Heart right ventricle (tissue), 16 donors: ENCODE measurements around the gene EXOC6. TPM values are rescaled to one million over a fixed set of nuclear protein-coding genes. Genes with fewer than 3 reads are reported as not detected.
A peak's percentile ranks its signal among the peaks of the same experiment; 100 is the strongest.

Experiments
- ATAC-seq, 8 donors: fragments of 200-7000 bp; cut with Tn5 transposase; one replicate each; pipeline ENCODE4 v1.9.1; 2020; ENCODE audit warnings: mild to moderate bottlenecking in 8 of 8, moderate library complexity in 8 of 8, moderate number of reproducible peaks in 1 of 8
- DNase-seq, 2 donors: peaks; one replicate each; pipeline ENCODE4 v3.0.0-alpha.2; 2020
- H3K27ac ChIP-seq, 10 donors: fragments of 200-600 bp; sonication (generic) in 2 of 10; one replicate each; pipeline versions ENCODE4 v1.5.0 to v1.8.0; 2020 to 2022; ENCODE audit warnings: mild to moderate bottlenecking in 3 of 10
- H3K27me3 ChIP-seq, 7 donors: fragments of 200-600 bp; one replicate each; pipeline ENCODE4 v1.8.0; 2021 to 2022; ENCODE audit warnings: mild to moderate bottlenecking in 2 of 7
- H3K36me3 ChIP-seq, 9 donors: fragments of 200-600 bp; sonication (generic) in 1 of 9; one replicate each; pipeline versions ENCODE4 v1.5.0 to v1.8.0; 2020 to 2022; ENCODE audit warnings: mild to moderate bottlenecking in 2 of 9
- H3K4me1 ChIP-seq, 9 donors: fragments of 200-600 bp; sonication (generic) in 1 of 9; one replicate each; pipeline versions ENCODE4 v1.5.0 to v1.8.0; 2020 to 2022; ENCODE audit warnings: mild to moderate bottlenecking in 4 of 9
- H3K4me3 ChIP-seq, 10 donors: fragments of 200-600 bp; sonication (generic) in 2 of 10; one replicate each; pipeline versions ENCODE4 v1.5.0 to v1.8.0; 2020 to 2022; ENCODE audit warnings: mild to moderate bottlenecking in 7 of 10, moderate library complexity in 2 of 10
- H3K9me3 ChIP-seq, 11 donors: fragments of 200-600 bp in 10 of 11; sonication (generic) in 2 of 11; one replicate each; pipeline versions ENCODE4 v1.5.0 to v1.8.0; 2013 to 2022; ENCODE audit warnings: mild to moderate bottlenecking in 2 of 11, control low read depth in 1 of 11, moderate library complexity in 1 of 11
- CTCF ChIP-seq, 9 donors: fragments of 200-600 bp; sonication (generic) in 2 of 9; IDR thresholded peaks; one replicate each; pipeline versions ENCODE4 v1.5.0 to v1.8.0; 2021 to 2022; ENCODE audit warnings: antibody characterized with exemption in 9 of 9, mild to moderate bottlenecking in 5 of 9, moderate library complexity in 1 of 9
- WGBS, 2 donors: extraction: QIAGEN DNeasy Blood & Tissue Kit; methylation state at CpG; one replicate each; pipeline ENCODE4 v1.1.7; 2013; ENCODE audit warnings: inconsistent platforms in 1 of 2; 5-methylcytosine and 5-hydroxymethylcytosine counted together
- intact Hi-C, 10 donors: fragments of 100-400 bp; cut with DNase I; formaldehyde crosslinking; loops; one replicate each; pipeline versions ENCODE4 v1.11.1 to v1.14.2; 2022
- polyA plus RNA-seq, 2 donors: library from polyadenylated mRNA; stranded (reverse); fragments of 200-250 nt; gene quantifications; one replicate each; pipeline ENCODE4 v1.2.3, GENCODE V29; 2013
- total RNA-seq, 10 donors: library from RNA; stranded (reverse); fragmentation: NEBNext Ultra II Directional in 3 of 10; extraction: Animal tissue kit (Norgen Biotek cat#: 25700) in 3 of 10; gene quantifications; one replicate each; pipeline versions ENCODE4 v1.2.1 to v1.2.4, GENCODE V29; 2021 to 2023
- donor health status: Arrhythmogenic right ventricular cardiomyopathy.
- donor health status: ischemic (EF 13 %, LVEDD 7.1; RV severe dilation, severe dysfunction).
- donor health status: healthy with polysubstance abuse.
- donor health status: DM: no; HTN: yes; CAD: no.
- donor health status: DM: no; HTN: no; CAD: no.
- donor health status: ischemic (EF 25% LVEDD 6.9; RV normal size, moderate dysfunction).
- donor health status: ischemic (EF 25% LVEDD 5.7; RV mildly dilated, moderate dysfunction).
- donor health status: healthy.
- donor health status: DM: yes; HTN: yes; CAD: no.
- donor health status: Ischemic cardiomyopathy.
- donor health status: ischemic (EF 35%, LVEDD 5.7; RV mildly dilated, moderate dysfunction).
- donor health status: nonischemic (EF 11% LVEDD 7.7; RV severe dilation, severe dysfunction).
- donor health status: DM: yes; HTN: yes; CAD: no.
- donor health status: PGD.
- donor health status: ischemic (EF 29% LVEDD 5.4; RV normal size, mild dysfunction).
- donor health status: nonischemic (EF 23%, LVEDD 6.1; RV moderate dilation, normal function).

The EXOC6 gene
- total and polyA plus RNA-seq, 12 donors: 3.3 to 11.7 (median 9.2) TPM

- H3K27ac ChIP-seq: peak overlapping the region in 1 of 10 donors; percentile 16
Observed at GRCh38 chr10:92913973-92914372, 65.7 kb downstream of the EXOC6 start.

GRCh38 chr10:92914478-92915325, 66.4 kb downstream of the EXOC6 start:
- TF ChIP-seq CTCF (IDR thresholded peaks at IDR 0.05): peak; percentile 31 to 77 (median 63)
- H3K4me1 ChIP-seq: peaks cover 0 to 12% (median 8%) of the 10 kb centered on the region in 9 donors
- peak overlapping the region in 1 of 10 donors; percentile 49 for H3K27ac ChIP-seq
- 67 to 76% methylated on average over 4 of the region's 4 CpGs for WGBS, 2 donors
- H3K4me3 ChIP-seq: no peak overlapping the region
- peak in 1 of 2 donors; percentile 67 for DNase-seq
- peak; percentile 64 to 97 (median 91) for ATAC-seq
- peaks cover 0 to 31% (median under 1%) of the 10 kb centered on the region in 9 donors for H3K36me3 ChIP-seq
- no peaks in the 10 kb centered on the region for H3K27me3 ChIP-seq
- no peaks in the 10 kb centered on the region for H3K9me3 ChIP-seq
- intact Hi-C loops: no loop called here

More at GRCh38 chr10:92913973-92914372, 65.7 kb downstream of the EXOC6 start:
- Histone ChIP-seq H3K9me3 (no peaks in the 10 kb centered on the region), H3K4me1 (peaks cover 0 to 12% (median 8%) of the 10 kb centered on the region in 9 donors), H3K27me3 (no peaks in the 10 kb centered on the region), H3K4me3 (no peak overlapping the region), H3K36me3 (peaks cover 0 to 28% (median 0%) of the 10 kb centered on the region in 9 donors)
- no peak for DNase-seq
- ATAC-seq: peak in 3 of 8 donors; percentile 15 to 38 (median 37)
- intact Hi-C loops: no loop called here
- TF ChIP-seq CTCF (IDR thresholded peaks at IDR 0.05): no peak
- WGBS, 2 donors: 76 to 82% methylated on average over 6 of the region's 6 CpGs

GRCh38 chr10:92915892-92916291, 67.6 kb downstream of the EXOC6 start:
- Histone ChIP-seq H3K9me3 (peaks cover 0 to 10% (median 5%) of the 10 kb centered on the region in 11 donors), H3K4me3 (no peak overlapping the region), H3K27ac (no peak overlapping the region), H3K36me3 (peaks cover 0 to 34% (median 9%) of the 10 kb centered on the region in 9 donors), H3K4me1 (peaks cover 0 to 12% (median 8%) of the 10 kb centered on the region in 9 donors), H3K27me3 (no peaks in the 10 kb centered on the region)
- TF ChIP-seq CTCF (IDR thresholded peaks at IDR 0.05): no peak
- intact Hi-C loops: no loop called here
- DNase-seq: no peak
- no peak for ATAC-seq
- 95 to 96% methylated on average over 3 of the region's 3 CpGs for WGBS, 2 donors

GRCh38 chr10:92916433-92916832, 68.1 kb downstream of the EXOC6 start:
- H3K27me3 ChIP-seq: no peaks in the 10 kb centered on the region
- H3K4me1 ChIP-seq: peaks cover 0 to 12% (median 8%) of the 10 kb centered on the region in 9 donors
- ATAC-seq (no peak), DNase-seq (no peak)
- WGBS, 2 donors: 90 to 91% methylated on average over 2 of the region's 2 CpGs
- no peak for TF ChIP-seq CTCF (IDR thresholded peaks at IDR 0.05)
- peaks cover 0 to 15% (median 9%) of the 10 kb centered on the region in 11 donors for H3K9me3 ChIP-seq
- intact Hi-C loops: no loop called here
- no peak overlapping the region for H3K4me3 ChIP-seq
- H3K36me3 ChIP-seq: peaks cover 0 to 38% (median 9%) of the 10 kb centered on the region in 9 donors
- H3K27ac ChIP-seq: no peak overlapping the region
